Measurements from ENCODE around the gene FBXL3. TPM values are rescaled to one million over a fixed set of nuclear protein-coding genes. Genes with fewer than 3 reads are reported as not detected.

FBXL3 gene
- polyA plus RNA-seq = 10 to 100 TPM in 2 of 3 donors, 1 to 10 TPM in 1; 9.2 to 31.2 (median 27.0) TPM

- 0 to 1% (median 0%) methylated on average over 59 to 74 of the region's 74 CpGs for WGBS, 3 donors
- peak within 1 kb of the TSS; percentile 76 for H3K27ac ChIP-seq (ENCODE audit: low read depth, low read length)
Observed at GRCh38 chr13:77026861-77027621, at the start of gene FBXL3. TSS of gene FBXL3 (minus strand) at chr13:77027159. CDS start at chr13:77021860, 5,299 bp downstream.

GRCh38 chr13:77067519-77067918 is 40.6 kb upstream of the FBXL3 start:
- H3K27ac ChIP-seq (ENCODE audit: low read depth, low read length) = no peak overlapping the region
- WGBS, 3 donors = 95 to 98% (median 98%) methylated on average over 2 of the region's 2 CpGs

GRCh38 chr13:77065461-77066147 is 38.6 kb upstream of the FBXL3 start:
- 57 to 81% (median 57%) methylated on average over 5 of the region's 5 CpGs for WGBS, 3 donors
- no peak overlapping the region for H3K27ac ChIP-seq (ENCODE audit: low read depth, low read length)

GRCh38 chr13:77062097-77062496 is 35.1 kb upstream of the FBXL3 start:
- 99 to 100% (median 100%) methylated on average over 1 of the region's 1 CpG for WGBS, 3 donors
- no peak overlapping the region for H3K27ac ChIP-seq (ENCODE audit: low read depth, low read length)

GRCh38 chr13:77061362-77061761 is 34.4 kb upstream of the FBXL3 start:
- no peak overlapping the region for H3K27ac ChIP-seq (ENCODE audit: low read depth, low read length)
- WGBS, 3 donors = 34 to 86% (median 86%) methylated on average over 2 of the region's 2 CpGs

GRCh38 chr13:77056886-77057285 is 29.9 kb upstream of the FBXL3 start:
- WGBS, 3 donors = 35 to 94% (median 90%) methylated on average over 3 of the region's 3 CpGs
- no peak overlapping the region for H3K27ac ChIP-seq (ENCODE audit: low read depth, low read length)

GRCh38 chr13:77056382-77056781 is 29.4 kb upstream of the FBXL3 start:
- WGBS, 3 donors = 57 to 72% (median 70%) methylated on average over 3 of the region's 3 CpGs

GRCh38 chr13:77055158-77055557 is 28.2 kb upstream of the FBXL3 start:
- no peak overlapping the region for H3K27ac ChIP-seq (ENCODE audit: low read depth, low read length)
- WGBS, 3 donors = 79 to 96% (median 91%) methylated on average over 2 of the region's 2 CpGs

More at GRCh38 chr13:77056382-77056781, 29.4 kb upstream of the FBXL3 start:
- H3K27ac ChIP-seq (ENCODE audit: low read depth, low read length) = no peak overlapping the region

- WGBS, 3 donors = 46 to 95% (median 92%) methylated on average over 4 of the region's 4 CpGs
- no peak overlapping the region for H3K27ac ChIP-seq (ENCODE audit: low read depth, low read length)
Observed at GRCh38 chr13:77053192-77053591, 26.2 kb upstream of the FBXL3 start.

- WGBS, 3 donors = 53 to 88% (median 55%) methylated on average over 4 of the region's 4 CpGs
- no peak overlapping the region for H3K27ac ChIP-seq (ENCODE audit: low read depth, low read length)
Observed at GRCh38 chr13:77048681-77049080, 21.7 kb upstream of the FBXL3 start.

- H3K27ac ChIP-seq (ENCODE audit: low read depth, low read length) = no peak overlapping the region
- WGBS, 3 donors = 93 to 97% (median 96%) methylated on average over 8 of the region's 8 CpGs
Observed at GRCh38 chr13:77047649-77048343, 20.8 kb upstream of the FBXL3 start.

- no peak overlapping the region for H3K27ac ChIP-seq (ENCODE audit: low read depth, low read length)
- WGBS, 3 donors = 74 to 84% (median 76%) methylated on average over 5 of the region's 5 CpGs
Observed at GRCh38 chr13:77042566-77043177, 15.7 kb upstream of the FBXL3 start.

GRCh38 chr13:77040835-77041234 is 13.9 kb upstream of the FBXL3 start:
- WGBS, 3 donors = 83 to 97% (median 86%) methylated on average over 9 of the region's 9 CpGs

GRCh38 chr13:77040076-77040475 is 13.1 kb upstream of the FBXL3 start:
- WGBS, 3 donors = 61 to 95% (median 93%) methylated on average over 7 of the region's 7 CpGs
- no peak overlapping the region for H3K27ac ChIP-seq (ENCODE audit: low read depth, low read length)

More at GRCh38 chr13:77040835-77041234, 13.9 kb upstream of the FBXL3 start:
- no peak overlapping the region for H3K27ac ChIP-seq (ENCODE audit: low read depth, low read length)

- 50 to 73% (median 50%) methylated on average over 5 of the region's 5 CpGs for WGBS, 3 donors
- no peak overlapping the region for H3K27ac ChIP-seq (ENCODE audit: low read depth, low read length)
Observed at GRCh38 chr13:77038907-77039480, 12.0 kb upstream of the FBXL3 start.

- H3K27ac ChIP-seq (ENCODE audit: low read depth, low read length) = no peak overlapping the region
- WGBS, 3 donors = 25 to 100% (median 100%) methylated on average over 1 of the region's 1 CpG
Observed at GRCh38 chr13:77036279-77036678, 9.3 kb upstream of the FBXL3 start.

- no peak overlapping the region for H3K27ac ChIP-seq (ENCODE audit: low read depth, low read length)
- WGBS, 3 donors = 90 to 95% (median 93%) methylated on average over 5 of the region's 5 CpGs
Observed at GRCh38 chr13:77034881-77035280, 7.9 kb upstream of the FBXL3 start.

- WGBS, 3 donors = 95 to 97% (median 96%) methylated on average over 4 of the region's 4 CpGs
Observed at GRCh38 chr13:77033717-77034302, 6.9 kb upstream of the FBXL3 start.

More at GRCh38 chr13:77033717-77034302, 6.9 kb upstream of the FBXL3 start:
- no peak overlapping the region for H3K27ac ChIP-seq (ENCODE audit: low read depth, low read length)

Data from adipose tissue (tissue), 3 donors.